NCI-H82 (cell line): Measurements from ENCODE around the gene WDR26.
"Not testable (repeated sequence)": the region's sequence is repeated elsewhere in the genome, so short reads cannot be mapped to it uniquely, and the experiment has no call there.

Source experiments
- DNase-seq: peaks from one replicate; lab custom pipeline; 2025; lab: John Stamatoyannopoulos, UW

WDR26 gene

DNA sequence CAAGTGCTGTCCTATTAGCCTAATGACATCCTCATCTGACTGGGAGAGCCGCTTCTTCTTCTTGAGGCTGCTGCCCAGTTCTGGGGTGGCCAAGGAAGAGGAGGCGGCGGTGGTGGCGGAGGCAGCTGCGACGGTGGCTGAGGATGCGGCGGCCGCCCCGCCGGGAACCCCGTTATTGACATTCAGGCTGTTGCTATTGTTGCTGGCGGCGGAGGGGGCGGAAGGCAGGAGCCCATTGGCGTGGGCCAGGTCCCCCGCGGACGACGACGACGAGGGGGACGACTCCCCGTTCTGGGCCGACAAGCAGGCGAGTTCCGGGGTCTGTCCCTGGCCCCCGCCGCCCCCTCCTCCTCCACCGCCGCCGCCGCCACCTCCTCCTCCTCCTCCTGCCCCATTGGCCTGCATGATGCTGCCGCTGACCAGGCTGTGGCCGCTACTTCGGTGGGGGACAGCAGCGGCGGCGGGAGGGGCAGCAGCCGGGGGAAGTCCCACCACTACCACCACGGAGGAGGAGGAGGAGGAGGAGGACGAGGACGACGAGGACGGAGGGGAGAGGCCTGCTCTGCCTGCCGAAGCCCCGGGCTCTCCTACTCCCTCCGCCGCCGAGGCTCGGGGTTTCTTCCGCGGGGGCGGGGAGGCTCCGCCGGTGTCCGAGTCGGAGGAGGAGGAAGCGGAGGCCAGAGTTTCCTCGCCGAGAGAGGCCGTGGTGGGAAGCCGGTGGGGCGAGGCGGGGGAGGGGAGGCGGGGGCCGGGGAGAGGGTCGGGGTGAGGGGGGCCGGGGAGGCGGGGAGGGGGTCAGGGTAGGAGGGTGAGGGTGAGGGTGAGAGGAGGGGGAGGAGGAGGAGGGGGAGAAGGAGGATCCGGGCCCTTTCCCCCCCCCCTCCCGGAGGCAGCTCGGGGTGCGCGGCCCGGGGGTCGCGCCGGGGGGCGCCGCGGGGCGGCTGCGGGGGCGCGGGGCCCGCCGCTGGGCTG, 610 bp downstream of the WDR26 start:
- DNase-seq: peak; percentile 62

- peak; percentile 80 for DNase-seq
Measured at GRCh38 chr1:224433041-224433691, 1.4 kb downstream of the WDR26 start.

DNA sequence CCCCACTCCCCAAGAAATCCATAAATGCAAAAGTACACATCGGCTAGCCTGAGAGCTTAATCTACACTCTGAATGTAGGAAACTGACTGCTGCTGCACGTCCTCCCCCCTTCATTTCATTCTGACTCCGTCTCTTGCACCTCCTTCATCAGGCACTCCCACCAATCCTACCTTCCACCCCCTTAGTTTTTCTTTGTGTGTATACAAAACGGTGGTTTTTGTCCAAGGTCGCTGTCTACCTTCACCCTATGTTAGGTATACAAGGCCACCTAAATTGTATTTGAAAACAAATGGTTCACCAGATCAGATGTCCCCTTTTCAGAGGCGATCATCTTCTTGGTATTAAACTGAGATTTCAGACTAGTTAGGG, 1.9 kb downstream of the WDR26 start:
- DNase-seq: peak; percentile 54

GRCh38 chr1:224432146-224432545, 2.5 kb downstream of the WDR26 start:
- DNase-seq: no peak

GRCh38 chr1:224431726-224432125, 2.9 kb downstream of the WDR26 start:
- DNase-seq: no peak

- no peak for DNase-seq
Measured at GRCh38 chr1:224430511-224431113, 4.0 kb downstream of the WDR26 start.

GRCh38 chr1:224429616-224430326, 4.8 kb downstream of the WDR26 start:
- no peak for DNase-seq

DNA sequence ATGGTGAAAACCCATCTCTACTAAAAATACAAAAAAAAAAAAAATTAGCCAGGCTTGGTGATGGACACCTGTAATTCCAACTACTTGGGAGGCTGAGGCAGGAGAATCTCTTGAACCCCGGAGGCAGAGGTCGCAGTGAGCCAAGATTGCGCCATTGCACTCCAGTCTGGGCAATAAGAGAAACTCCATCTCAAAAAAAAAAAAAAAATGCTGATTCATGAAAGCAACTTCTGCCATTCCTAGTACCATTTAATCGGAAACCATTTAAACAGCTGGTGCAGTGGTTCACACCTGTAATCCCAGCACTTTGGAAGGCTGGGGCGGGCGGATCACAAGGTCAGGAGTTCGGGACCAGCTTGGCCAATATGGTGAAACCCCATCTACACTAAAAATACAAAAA, 5.9 kb downstream of the WDR26 start:
- DNase-seq: not testable (repeated sequence)

DNA sequence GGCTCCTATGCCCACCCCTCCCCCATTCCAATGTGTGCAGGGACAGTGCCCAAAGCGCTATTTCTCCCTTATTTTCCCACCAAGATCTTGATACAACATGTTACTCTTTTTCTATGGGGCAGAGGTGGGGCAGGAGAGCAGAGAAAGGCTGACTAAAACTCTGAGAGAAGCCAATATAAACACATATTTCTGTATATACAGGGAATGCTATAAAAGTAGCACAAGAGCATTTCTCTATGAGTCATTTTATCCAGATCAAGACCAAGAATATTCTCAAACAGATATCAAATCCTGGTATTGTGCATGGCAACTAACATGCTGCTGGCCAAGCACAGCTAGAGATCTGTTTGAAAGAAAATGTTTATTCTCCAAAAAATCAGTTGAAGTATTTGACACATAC, 7.3 kb downstream of the WDR26 start:
- DNase-seq: no peak

DNA sequence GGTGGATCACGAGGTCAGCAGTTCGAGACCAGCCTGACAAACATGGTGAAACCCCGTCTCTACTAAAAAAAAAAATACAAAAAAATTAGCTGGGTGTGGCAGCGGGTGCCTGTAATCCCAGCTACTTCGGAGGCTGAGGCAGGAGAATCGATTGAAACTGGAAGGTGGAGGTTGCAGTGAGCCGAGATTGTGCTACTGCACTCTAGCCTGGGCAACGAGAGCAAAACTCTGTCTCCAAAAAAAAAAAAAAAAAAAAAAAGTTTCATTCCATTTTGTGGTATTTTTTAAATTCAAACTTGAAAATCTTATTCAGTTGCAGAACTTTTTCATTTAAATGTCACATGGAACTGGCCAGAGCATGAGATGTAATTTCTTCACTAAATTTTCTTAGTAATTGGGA, 7.7 kb downstream of the WDR26 start:
- DNase-seq: not testable (repeated sequence)

GRCh38 chr1:224425279-224425884, 9.2 kb downstream of the WDR26 start:
- no peak for DNase-seq

DNA sequence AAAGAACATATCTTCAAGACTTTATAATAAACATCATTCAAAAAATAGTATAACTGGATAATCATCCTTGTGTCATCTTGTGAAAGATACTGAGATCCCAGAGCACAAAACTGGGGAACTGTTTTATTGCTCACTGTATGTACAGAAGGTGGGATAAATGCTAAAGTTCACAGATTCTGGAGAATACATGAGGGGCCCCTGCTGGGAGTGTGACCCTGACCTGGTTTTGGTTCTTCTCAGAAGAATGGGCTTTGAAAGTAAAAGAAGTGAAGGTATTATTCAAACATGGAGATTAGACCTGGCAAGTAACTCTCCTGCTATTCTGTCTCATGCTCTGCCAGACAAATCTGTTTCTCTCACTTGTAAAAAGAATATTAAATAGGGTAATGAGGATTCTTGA, 14.5 kb downstream of the WDR26 start:
- no peak for DNase-seq

DNA sequence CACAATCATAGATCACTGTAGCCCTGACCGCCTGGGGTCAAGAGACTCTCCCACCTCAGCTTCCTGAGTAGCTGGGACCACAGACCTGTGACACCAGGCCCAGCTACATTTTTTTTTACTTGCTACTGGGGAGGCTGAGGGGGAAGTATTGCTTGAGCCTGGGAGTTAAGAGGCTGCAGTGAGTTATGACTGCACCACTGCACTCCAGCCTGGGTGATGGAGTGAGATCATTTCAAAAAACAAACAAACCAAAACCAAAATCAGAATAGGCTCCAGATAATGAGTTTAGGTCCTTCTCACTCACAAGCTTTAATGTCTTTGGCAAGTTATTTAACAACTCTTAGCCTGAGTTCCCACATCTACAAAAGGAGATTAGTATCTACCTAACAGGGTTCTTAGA, 22.8 kb downstream of the WDR26 start:
- DNase-seq: no peak

- no peak for DNase-seq
Measured at GRCh38 chr1:224408294-224408590, 26.4 kb downstream of the WDR26 start.

GRCh38 chr1:224407571-224408293, 26.9 kb downstream of the WDR26 start:
- no peak for DNase-seq

DNA sequence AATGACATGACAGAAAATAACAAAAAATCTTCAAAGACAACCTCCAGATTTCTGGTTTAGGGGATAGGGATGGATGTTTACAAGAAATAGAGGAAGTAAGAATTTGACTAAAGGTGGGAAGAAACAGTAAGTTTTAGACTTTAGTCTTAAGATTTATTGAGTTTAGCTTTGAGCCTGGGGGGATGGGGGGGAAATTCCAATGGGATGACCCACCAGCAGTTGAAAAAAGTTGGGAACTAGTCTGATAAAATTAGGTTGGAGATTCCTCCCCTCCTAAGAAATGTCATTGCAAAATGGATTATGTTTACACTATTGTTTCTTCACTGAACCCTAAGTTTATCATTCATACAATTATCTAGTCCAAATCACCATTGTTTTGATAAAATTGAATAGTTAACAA, 28.4 kb downstream of the WDR26 start:
- no peak for DNase-seq

DNA sequence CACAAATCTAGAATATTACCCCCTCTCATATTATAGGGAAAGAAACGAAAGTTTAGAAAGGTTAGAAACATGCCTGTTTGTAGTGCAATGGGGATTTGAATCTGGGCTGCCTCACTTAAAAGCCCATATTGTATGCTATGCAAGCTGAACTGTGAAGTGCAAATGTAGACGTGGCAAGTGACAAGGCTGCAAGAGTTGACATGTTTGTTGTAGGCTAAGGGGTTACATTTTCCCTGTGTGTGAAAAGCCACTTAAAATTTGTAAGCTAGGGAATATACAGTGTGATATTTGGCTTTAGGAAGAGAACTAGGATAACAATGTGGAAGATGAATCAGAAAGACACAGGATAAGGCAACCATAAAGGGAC, 29.0 kb downstream of the WDR26 start:
- no peak for DNase-seq

DNA sequence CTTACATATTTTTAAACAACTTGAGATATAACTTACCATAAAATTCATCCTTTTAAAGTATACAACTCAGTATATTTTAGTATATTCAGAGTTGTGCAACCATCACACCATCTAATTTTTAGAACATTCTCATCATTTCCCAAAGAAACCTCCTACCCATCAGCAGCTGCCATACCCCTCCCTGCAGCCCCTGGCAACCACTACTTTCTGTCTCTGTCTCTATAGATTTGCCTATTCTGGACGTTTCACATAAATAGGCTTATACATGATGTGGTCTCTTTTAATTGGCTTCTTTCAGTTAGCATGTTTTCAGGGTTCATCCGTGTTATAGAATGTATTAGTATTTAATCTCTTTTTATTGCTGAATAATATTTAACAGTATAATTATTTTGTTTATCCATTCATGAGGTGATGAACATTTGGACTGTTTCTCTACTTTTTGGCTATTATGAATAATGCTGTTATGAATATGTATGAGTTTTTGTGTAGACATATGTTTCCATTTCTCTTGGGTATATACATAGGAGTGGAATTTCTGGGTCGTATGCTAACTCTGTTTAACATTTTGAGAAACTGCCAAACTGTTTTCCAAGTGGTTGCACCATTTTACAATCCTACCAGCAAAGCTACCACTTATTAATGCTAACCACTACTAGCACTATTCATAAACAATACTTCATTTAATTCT, 29.5 kb downstream of the WDR26 start:
- no peak for DNase-seq

DNA sequence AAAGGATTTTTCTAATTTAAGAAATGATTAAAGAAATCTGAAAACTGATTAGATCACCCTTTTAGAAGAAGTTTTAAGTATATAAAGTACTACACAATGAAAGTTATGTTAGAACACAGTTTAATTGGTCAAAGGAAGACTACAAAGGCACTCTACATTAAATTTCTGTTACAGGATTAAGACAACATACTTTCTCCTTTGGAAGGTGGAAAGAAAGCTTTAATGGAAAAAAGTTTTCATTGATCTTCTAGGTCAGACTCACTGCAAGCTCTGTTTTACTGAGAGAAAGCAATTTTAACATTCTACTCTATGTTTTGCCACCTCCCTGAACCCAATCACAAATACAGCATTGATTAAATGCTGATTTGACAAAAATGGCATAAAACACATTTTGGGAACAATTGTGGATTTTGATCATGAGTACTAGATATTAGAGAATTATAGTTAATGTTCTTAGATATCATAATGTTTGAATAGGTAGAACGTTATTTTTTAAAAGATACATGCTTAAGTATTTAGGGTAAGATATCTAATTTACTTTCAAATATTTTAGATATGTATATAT, 32.0 kb downstream of the WDR26 start:
- no peak for DNase-seq

GRCh38 chr1:224399887-224400286, 34.7 kb downstream of the WDR26 start:
- DNase-seq: no peak

DNA sequence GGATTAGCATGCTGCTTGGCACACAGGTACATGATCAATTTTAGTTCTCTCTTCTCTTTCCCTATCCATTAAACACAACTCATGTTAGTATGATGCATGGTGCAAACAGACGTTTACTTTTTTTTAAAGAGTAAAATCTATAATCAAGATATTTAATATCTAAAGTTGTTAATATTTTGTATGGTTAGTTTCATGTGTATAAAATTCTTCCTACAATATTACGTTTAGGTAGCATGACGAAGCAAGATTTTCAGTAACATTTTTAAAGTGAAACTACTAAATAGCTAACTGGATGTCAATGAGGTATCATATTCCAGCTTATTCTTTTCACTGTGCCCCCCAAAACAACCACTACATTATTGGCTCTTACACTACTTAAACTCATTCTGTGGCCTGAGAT, 41.3 kb downstream of the WDR26 start:
- no peak for DNase-seq
